Activated CD8-positive, alpha-beta memory T cell treated with anti-CD3 and anti-CD28 coated beads, Interleukin-2, amount 50 U/mL, for 1 hour (primary cell): ENCODE results near the gene NOP14.

ENCODE experiments used
- DNase-seq: peaks from one replicate; pipeline ENCODE4 v3.0.0-alpha.2; 2020; ENCODE audit errors: extremely low read depth

Gene NOP14

DNA sequence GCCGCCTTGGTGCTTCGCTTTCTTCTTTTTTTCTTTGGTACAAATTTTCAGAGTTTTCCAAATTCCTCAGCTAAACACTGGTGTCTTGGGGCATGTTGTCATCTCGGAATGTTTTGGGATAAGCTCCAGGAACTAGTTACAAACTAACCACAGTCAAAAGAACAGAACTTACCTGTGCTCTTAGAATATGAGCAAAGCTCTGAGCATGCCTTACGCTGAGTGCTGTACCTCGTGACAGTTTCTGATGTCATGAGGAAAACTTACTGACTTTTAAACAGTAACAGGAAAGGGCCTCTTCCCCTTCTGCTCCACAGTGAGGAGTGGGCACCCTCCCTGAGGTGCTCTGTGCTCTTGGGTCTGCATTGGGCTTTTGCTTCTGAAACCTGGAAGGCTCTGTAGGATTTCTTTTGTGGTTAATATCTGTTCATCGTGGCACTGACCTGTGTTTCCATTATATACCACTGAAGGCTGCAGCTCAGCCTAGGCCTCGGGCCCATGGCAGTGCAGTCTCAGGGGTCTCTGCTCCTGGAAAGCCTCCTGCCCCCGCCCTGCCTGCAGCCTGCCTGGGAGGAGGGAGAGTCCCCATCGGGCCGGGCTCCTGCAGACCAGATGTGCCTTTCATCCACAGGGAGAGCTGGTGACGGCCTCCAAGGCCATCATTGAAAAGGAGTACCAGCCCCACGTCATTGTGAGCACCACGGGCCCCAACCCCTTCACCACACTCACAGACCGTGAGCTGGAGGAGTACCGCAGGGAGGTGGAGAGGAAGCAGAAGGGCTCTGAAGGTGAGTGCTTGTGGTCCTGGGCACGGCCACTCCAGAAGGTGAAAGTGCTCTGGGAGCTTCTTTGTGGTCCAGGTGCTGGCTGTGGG is 48.7 kb downstream of the NOP14 start:
- DNase-seq: no peak

DNA sequence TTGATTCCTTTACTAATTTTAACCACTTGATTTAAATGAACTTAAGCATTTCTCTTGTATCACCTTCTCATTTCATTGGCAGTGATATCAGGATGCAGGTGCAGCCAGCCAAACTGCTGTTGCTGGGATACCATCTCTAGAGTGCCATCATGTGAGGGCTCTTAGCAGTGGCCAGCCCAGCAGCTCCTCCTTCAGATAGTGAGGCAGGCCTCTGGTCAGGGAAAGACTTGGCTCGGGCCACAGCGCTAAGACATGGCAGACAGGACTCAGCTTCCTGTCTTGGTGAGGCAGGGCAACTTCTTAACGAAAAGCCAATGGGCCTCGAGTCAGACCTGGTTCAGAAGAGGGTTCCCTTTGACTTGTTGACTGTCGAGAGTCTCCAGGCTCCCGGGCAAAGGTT is 50.0 kb downstream of the NOP14 start:
- no peak for DNase-seq

DNA sequence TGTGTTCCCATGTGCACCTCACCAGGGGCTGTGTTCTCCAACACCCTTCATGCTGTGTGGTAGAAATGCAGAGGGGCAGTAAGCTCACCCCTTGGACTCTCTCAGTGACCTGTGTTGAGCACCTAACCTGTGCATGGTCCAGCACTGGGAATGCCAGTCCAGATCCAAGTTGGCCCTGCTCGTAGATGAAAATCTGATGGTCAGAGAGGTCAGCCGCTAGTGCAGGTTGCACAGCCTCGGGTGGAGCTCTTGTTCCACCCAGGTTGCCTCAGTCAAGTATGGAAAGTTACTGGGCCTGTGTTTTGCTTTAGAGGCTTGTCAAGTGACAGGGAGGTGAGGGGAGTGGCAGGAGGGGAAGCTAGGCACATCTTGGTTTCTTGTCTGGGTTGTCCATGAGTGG is 51.3 kb downstream of the NOP14 start:
- DNase-seq: no peak

DNA sequence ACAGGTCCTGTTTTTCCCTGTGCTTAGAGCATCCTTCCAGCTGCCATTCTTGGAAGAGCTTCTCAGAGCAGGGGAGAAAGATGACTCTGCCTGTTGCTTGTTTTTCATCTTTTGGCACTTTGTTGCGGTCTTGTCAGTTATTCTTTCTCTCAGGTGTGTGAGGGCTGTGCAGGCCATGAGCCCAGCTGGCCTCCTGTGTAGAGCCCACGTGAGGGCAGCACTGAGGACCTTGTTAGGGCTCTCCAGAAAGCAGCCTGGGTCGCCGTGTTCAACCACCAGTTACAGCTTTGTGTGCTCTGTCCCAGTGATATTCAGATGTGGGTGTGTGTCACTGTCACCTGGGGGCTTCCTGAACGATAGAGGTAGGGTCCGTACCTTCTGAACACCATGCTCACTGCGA is 52.8 kb downstream of the NOP14 start:
- DNase-seq: no peak

GRCh38 chr4:2909583-2909982 is 53.6 kb downstream of the NOP14 start:
- DNase-seq: no peak

- no peak for DNase-seq
Observed at GRCh38 chr4:2908686-2909085, 54.5 kb downstream of the NOP14 start.

DNA sequence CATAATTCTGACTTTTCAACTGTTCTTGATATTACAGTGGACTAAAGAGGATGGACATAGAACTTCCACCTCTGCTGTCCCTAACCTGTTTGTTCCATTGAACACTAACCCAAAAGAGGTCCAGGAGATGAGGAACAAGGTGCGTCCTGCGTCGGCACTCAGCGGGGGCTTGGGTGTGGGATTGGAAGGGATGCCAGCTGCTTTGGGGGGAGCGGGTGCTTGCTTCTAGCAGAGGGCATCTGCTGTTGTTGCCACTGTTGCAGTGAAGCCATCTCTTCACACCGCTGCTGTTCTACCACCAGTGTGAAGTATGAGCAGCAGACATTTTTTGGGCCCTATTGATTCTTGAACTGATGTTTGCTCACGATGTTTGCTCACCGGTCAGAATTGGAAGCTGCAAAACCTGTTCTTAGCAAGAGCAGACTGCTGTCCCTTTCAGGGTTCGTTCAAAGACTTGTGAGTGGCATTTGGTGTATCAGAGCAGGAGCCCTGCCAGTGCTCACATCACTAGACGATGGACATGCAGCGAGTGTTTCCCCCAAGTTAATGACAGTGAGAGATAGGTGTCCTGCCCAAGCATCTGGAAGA is 55.4 kb downstream of the NOP14 start:
- DNase-seq: no peak

DNA sequence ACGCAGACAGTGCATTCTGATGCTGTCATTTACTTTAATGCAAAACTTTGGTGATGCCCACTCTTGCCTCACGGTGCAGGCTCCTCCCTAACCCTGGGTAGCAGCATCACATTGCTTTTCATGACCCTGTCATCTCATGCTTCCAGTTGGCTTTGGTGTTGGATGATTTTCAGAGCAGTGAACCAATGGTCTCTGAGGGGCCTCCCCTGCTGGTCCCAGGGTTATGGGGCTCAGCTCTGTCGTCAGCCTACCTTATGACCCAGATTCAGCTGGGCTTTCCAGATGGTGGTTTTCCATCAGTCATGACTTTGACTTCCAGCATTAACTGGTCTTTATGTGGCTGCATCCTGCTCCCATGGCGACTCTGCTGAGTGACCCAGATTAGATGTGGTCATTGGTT is 56.0 kb downstream of the NOP14 start:
- DNase-seq: no peak

DNA sequence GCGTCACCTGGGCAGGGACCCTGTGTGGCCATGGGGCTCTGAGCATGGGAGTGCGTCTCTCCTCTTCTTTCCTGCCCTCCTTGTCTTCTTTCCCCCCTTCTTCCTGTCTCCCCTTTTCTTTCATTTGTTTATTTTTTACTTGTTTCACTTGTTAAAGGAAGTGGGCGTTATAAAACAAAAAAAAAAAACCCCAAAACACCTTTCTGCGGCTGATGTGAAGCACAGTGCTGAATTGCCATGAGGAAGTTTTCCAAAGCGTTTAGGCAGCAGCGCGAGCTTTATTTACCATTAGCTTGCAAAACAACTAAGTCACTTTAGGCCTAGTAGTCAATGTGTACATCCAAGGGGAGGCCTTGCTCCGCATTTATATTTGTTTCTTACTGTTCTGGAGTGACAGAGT is 57.0 kb downstream of the NOP14 start:
- no peak for DNase-seq

- DNase-seq: no peak
Observed at GRCh38 chr4:2905544-2905943, 57.7 kb downstream of the NOP14 start.

- DNase-seq: no peak
Observed at GRCh38 chr4:2902126-2902525, 61.1 kb downstream of the NOP14 start.

GRCh38 chr4:2901186-2901585 is 62.0 kb downstream of the NOP14 start:
- no peak for DNase-seq

GRCh38 chr4:2900741-2901140 is 62.5 kb downstream of the NOP14 start:
- no peak for DNase-seq

- no peak for DNase-seq
Observed at GRCh38 chr4:2898001-2898400, 65.2 kb downstream of the NOP14 start.

DNA sequence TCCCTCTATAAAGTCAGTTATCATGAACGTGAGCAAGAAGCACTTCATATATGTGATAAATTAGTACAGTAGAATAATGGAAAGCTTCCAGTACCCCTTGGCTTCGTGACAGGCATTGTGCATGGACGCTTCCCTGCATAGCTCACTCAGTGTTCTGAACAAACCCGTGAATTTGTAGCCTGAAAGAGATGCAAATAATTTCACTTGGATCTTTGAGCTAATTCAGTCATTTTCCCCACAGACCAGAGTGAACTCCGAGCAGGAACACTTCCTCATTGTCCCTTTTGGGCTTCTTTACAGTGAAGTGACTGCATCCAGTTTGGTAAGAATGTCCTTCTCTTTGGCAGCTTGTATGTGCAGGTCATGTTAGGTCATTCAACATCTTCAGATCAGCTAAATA is 69.4 kb downstream of the NOP14 start:
- DNase-seq: no peak

DNA sequence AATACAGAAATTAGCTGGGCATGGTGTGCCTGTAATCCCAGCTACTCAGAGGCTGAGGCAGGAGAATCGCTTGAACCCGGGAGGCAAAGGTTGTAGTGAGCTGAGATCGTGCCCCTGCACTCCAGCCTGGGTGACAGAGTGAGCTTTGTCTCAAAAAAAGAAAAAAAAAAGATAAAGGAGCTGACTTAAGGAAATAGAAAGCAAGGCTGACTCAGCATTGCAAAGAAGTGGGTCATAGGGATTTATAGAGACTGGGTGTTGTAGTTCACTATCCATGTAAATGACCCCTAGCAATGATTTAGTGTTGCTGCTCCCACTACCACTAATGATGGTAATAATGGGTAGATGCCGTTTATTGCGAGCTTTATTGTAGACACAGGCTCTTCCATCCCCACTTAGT is 71.9 kb downstream of the NOP14 start:
- DNase-seq: no peak

DNA sequence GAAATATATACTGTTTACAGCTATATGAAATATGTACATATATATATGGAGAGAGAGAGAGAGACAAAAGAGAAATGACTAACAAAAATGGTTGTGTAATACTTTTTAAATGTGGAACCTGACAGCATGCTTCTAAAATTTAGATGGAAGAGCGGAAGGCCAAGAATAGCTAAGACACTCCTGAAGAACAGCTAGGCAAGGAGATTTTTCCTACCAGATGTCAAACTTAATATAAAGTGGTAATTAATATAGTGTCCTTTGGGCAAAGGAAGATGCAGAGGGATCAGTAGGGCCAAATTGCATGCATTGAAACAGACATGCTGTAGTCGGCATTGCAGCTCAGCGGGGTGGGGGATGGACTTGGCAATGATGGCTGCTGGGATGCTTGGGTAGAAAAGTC is 74.3 kb downstream of the NOP14 start:
- no peak for DNase-seq
